ENCODE results near the gene GSG1L. TPM values are rescaled to one million over a fixed set of nuclear protein-coding genes. Genes with fewer than 3 reads are reported as not detected.

GSG1L gene
- total and polyA plus RNA-seq, 2 experiments from 2014 or later, result not detected

- Histone ChIP-seq H3K4me2 (no peak overlapping the region), H4K20me1 (ENCODE audit: insufficient read depth, poor library complexity, severe bottlenecking) (no peaks in the 10 kb centered on the region), H3K27me3 (no peaks in the 10 kb centered on the region), H3K36me3 (replicated peaks; ENCODE audit: insufficient read depth, low read depth) (no peaks in the 10 kb centered on the region), H3K9me3 (ENCODE audit: low read depth) (no peaks in the 10 kb centered on the region), H3K4me3 (no peak overlapping the region), H3K79me2 (no peaks in the 10 kb centered on the region), H3K9me2 (replicated peaks; ENCODE audit: insufficient read depth) (no peaks in the 10 kb centered on the region), H2AFZ (no peak overlapping the region), H3K4me1 (ENCODE audit: insufficient read depth) (no peaks in the 10 kb centered on the region), H3K27ac (no peak overlapping the region)
- 91% methylated on average over 7 of the region's 7 CpGs for WGBS (ENCODE audit: low lambda C conversion rate, missing lambda C conversion rate)
- no peak for TF ChIP-seq EZH2 (IDR thresholded peaks at IDR 0.05; ENCODE audit: borderline replicate concordance)
- TF ChIP-seq EZH2phosphoT487 (IDR thresholded peaks at IDR 0.05; ENCODE audit: low read depth, severe bottlenecking, unreplicated experiment), result no peak
- no peak for TF ChIP-seq CTCF (IDR thresholded peaks at IDR 0.05; ENCODE audit: poor library complexity)
- no peak for DNase-seq (ENCODE audit: low spot score)
Measured at GRCh38 chr16:27868180-27868579, 195.3 kb downstream of the GSG1L start.

- 58% methylated on average over 13 of the region's 19 CpGs for WGBS (ENCODE audit: low lambda C conversion rate, missing lambda C conversion rate)
- no peaks in the 10 kb centered on the region for H3K79me2 ChIP-seq
- H3K4me1 ChIP-seq (ENCODE audit: insufficient read depth), result no peaks in the 10 kb centered on the region
- H3K27me3 ChIP-seq, result no peaks in the 10 kb centered on the region
- H3K4me3 ChIP-seq, result no peak overlapping the region
- no peak overlapping the region for H2AFZ ChIP-seq
- H3K9me2 ChIP-seq (replicated peaks; ENCODE audit: insufficient read depth), result no peaks in the 10 kb centered on the region
- H3K36me3 ChIP-seq (replicated peaks; ENCODE audit: insufficient read depth, low read depth), result no peaks in the 10 kb centered on the region
- TF ChIP-seq EZH2 (IDR thresholded peaks at IDR 0.05; ENCODE audit: borderline replicate concordance), result no peak
- TF ChIP-seq EZH2phosphoT487 (IDR thresholded peaks at IDR 0.05; ENCODE audit: low read depth, severe bottlenecking, unreplicated experiment), result no peak
- peak; percentile 53 for TF ChIP-seq CTCF (IDR thresholded peaks at IDR 0.05; ENCODE audit: poor library complexity)
- no peaks in the 10 kb centered on the region for H3K9me3 ChIP-seq (ENCODE audit: low read depth)
- H3K27ac ChIP-seq, result no peak overlapping the region
- H3K4me2 ChIP-seq, result no peak overlapping the region
- H4K20me1 ChIP-seq (ENCODE audit: insufficient read depth, poor library complexity, severe bottlenecking), result no peaks in the 10 kb centered on the region
- peak; percentile 81 for DNase-seq (ENCODE audit: low spot score)
Measured at GRCh38 chr16:27867122-27868110, 196.1 kb downstream of the GSG1L start.

- Histone ChIP-seq H3K4me3 (no peak overlapping the region), H3K4me2 (no peak overlapping the region), H3K79me2 (no peaks in the 10 kb centered on the region), H3K9me3 (ENCODE audit: low read depth) (no peaks in the 10 kb centered on the region), H4K20me1 (ENCODE audit: insufficient read depth, poor library complexity, severe bottlenecking) (no peaks in the 10 kb centered on the region), H3K36me3 (replicated peaks; ENCODE audit: insufficient read depth, low read depth) (no peaks in the 10 kb centered on the region), H2AFZ (no peak overlapping the region), H3K27me3 (no peaks in the 10 kb centered on the region), H3K9me2 (replicated peaks; ENCODE audit: insufficient read depth) (no peaks in the 10 kb centered on the region), H3K4me1 (ENCODE audit: insufficient read depth) (no peaks in the 10 kb centered on the region), H3K27ac (no peak overlapping the region)
- no peak for DNase-seq (ENCODE audit: low spot score)
- 83% methylated on average over 1 of the region's 1 CpG for WGBS (ENCODE audit: low lambda C conversion rate, missing lambda C conversion rate)
- TF ChIP-seq CTCF (IDR thresholded peaks at IDR 0.05; ENCODE audit: poor library complexity), result no peak
- TF ChIP-seq EZH2phosphoT487 (IDR thresholded peaks at IDR 0.05; ENCODE audit: low read depth, severe bottlenecking, unreplicated experiment), result no peak
- TF ChIP-seq EZH2 (IDR thresholded peaks at IDR 0.05; ENCODE audit: borderline replicate concordance), result no peak
Measured at GRCh38 chr16:27863377-27863776, 200.1 kb downstream of the GSG1L start.
